ENCODE results near the gene KSR1.

DNA sequence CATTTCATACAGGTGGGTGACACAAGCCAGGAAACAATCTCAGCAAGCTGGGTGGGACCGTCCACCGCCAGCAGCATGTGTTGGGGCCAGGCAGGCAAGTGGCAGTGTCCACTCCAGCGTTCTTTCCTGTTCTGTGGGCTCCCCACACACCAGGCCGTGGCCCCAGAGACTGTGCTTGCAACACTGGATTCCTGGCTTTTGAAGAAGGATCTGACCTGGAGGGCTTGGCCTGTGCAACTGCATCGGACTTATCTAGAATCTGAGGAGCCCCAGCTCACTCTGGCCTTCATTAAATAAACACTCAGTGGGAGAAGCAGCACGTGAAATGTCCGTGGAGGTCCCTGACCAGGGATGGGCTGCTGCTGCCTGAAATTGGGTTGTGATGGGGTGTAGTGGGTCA, 3.2 kb downstream of the KSR1 start:
- TF ChIP-seq, protein P1, sequence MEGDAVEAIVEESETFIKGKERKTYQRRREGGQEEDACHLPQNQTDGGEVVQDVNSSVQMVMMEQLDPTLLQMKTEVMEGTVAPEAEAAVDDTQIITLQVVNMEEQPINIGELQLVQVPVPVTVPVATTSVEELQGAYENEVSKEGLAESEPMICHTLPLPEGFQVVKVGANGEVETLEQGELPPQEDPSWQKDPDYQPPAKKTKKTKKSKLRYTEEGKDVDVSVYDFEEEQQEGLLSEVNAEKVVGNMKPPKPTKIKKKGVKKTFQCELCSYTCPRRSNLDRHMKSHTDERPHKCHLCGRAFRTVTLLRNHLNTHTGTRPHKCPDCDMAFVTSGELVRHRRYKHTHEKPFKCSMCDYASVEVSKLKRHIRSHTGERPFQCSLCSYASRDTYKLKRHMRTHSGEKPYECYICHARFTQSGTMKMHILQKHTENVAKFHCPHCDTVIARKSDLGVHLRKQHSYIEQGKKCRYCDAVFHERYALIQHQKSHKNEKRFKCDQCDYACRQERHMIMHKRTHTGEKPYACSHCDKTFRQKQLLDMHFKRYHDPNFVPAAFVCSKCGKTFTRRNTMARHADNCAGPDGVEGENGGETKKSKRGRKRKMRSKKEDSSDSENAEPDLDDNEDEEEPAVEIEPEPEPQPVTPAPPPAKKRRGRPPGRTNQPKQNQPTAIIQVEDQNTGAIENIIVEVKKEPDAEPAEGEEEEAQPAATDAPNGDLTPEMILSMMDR (IDR thresholded peaks at IDR 0.05), result no peak
- no peak for TF ChIP-seq POLR2A (IDR thresholded peaks at IDR 0.05)
